Calu3 (cell line): Measurements from ENCODE around the gene ZNF700. TPM values are rescaled to one million over a fixed set of nuclear protein-coding genes. Genes with fewer than 3 reads are reported as not detected.
A peak's percentile ranks its signal among the peaks of the same experiment; 100 is the strongest.

Experiments
- BruUV-seq: library from RNA; stranded (reverse); fragments of 400-500 nt; replicated peaks from 2 replicates; lab custom pipeline; 2021; lab: Mats Ljungman, UMichigan
- CTCF ChIA-PET: fragments of 300-600 bp; sonication (Branson Sonifier 250); formaldehyde crosslinking; loops from one replicate; lab custom pipeline; 2022; ENCODE audit warnings: antibody characterized with exemption; lab: Charles Lee
- DNase-seq: peaks from one replicate; pipeline ENCODE4 v3.0.0; 2022
- H3K27ac Mint-ChIP-seq: one replicate; pipeline ENCODE4 v1.8.0; 2022; ENCODE audit warnings: mixed read lengths; ENCODE audit not compliant: unreplicated experiment
- H3K27me3 Mint-ChIP-seq: one replicate; pipeline ENCODE4 v1.8.0; 2022; ENCODE audit warnings: mixed read lengths; ENCODE audit not compliant: unreplicated experiment
- H3K36me3 Mint-ChIP-seq: one replicate; pipeline ENCODE4 v1.8.0; 2022; ENCODE audit warnings: mild to moderate bottlenecking, moderate library complexity, mixed read lengths; ENCODE audit not compliant: insufficient read depth, unreplicated experiment
- H3K4me1 Mint-ChIP-seq: one replicate; pipeline ENCODE4 v1.8.0; 2022; ENCODE audit warnings: mild to moderate bottlenecking, low read depth, mixed read lengths; ENCODE audit not compliant: unreplicated experiment
- H3K4me3 Mint-ChIP-seq: one replicate; pipeline ENCODE4 v1.8.0; 2022; ENCODE audit warnings: mild to moderate bottlenecking, low read depth, moderate library complexity, mixed read lengths; ENCODE audit not compliant: unreplicated experiment
- H3K9me3 Mint-ChIP-seq: one replicate; pipeline ENCODE4 v1.8.0; 2022; ENCODE audit warnings: low read depth, mixed read lengths; ENCODE audit not compliant: unreplicated experiment
- CTCF ChIP-seq: fragments of 200-600 bp; IDR thresholded peaks from one replicate; pipeline ENCODE4 v1.8.0; 2022; ENCODE audit warnings: antibody characterized with exemption; ENCODE audit not compliant: unreplicated experiment
- intact Hi-C: fragments of 100-400 bp; cut with micrococcal nuclease; formaldehyde crosslinking; loops from one replicate; pipeline ENCODE4 v1.10.0; 2022; ENCODE audit not compliant: unreplicated experiment
- total RNA-seq: library from RNA; stranded (reverse); gene quantifications from 2 replicates; pipeline ENCODE4 v1.2.3, GENCODE V29; 2022

Gene ZNF700
- total RNA-seq, 1 experiment from 2014 or later = 11.4 TPM

GRCh38 chr19:11982526-11982925 lies 57.6 kb downstream of the ZNF700 start:
- no peak overlapping the region for H3K27ac Mint-ChIP-seq
- no peak overlapping the region for H3K4me3 Mint-ChIP-seq
- no peaks in the 10 kb centered on the region for H3K4me1 Mint-ChIP-seq
- CTCF ChIA-PET = no interaction called here
- H3K9me3 Mint-ChIP-seq = no peaks in the 10 kb centered on the region
- DNase-seq = no peak
- no TSS peak for BruUV-seq
- no peaks in the 10 kb centered on the region for H3K27me3 Mint-ChIP-seq
- no peak for TF ChIP-seq CTCF
- peaks cover 5% of the 10 kb centered on the region for H3K36me3 Mint-ChIP-seq
- intact Hi-C loops = no loop called here

DNA sequence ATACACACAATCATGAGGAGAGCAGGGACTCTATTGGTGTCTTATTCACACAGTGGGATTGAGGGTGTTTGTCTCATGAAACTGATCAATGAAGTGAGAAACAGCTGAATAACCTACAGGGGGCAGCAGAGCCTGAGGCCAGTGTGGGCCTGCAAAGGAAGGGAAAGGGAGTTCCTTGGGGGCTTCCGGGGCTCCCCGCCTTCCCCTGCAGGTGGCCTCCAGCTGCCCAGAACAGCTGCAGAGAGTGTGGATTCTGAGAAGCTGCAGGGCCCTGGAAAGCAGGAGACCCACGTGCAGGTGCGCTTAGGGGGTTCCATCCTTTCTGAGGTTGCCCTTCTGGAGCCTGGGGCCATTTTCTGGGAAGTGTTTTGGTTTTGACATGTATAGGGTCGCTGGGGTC lies 60.1 kb downstream of the ZNF700 start:
- BruUV-seq = no TSS peak
- H3K36me3 Mint-ChIP-seq = peaks cover 19% of the 10 kb centered on the region
- H3K9me3 Mint-ChIP-seq = no peaks in the 10 kb centered on the region
- DNase-seq = no peak
- no peak overlapping the region for H3K27ac Mint-ChIP-seq
- CTCF ChIA-PET = no interaction called here
- H3K4me1 Mint-ChIP-seq = no peaks in the 10 kb centered on the region
- no peak overlapping the region for H3K4me3 Mint-ChIP-seq
- no peaks in the 10 kb centered on the region for H3K27me3 Mint-ChIP-seq
- intact Hi-C loops = loop anchor here (5.0 kb wide), 1 partner anchor 157 kb away; the partner anchor contains the start of gene ZNF20
- no peak for TF ChIP-seq CTCF

- DNase-seq = no peak
- Mint-ChIP-seq H3K36me3 (peaks cover 19% of the 10 kb centered on the region), H3K27ac (no peak overlapping the region), H3K9me3 (peaks cover 3% of the 10 kb centered on the region), H3K4me1 (no peaks in the 10 kb centered on the region), H3K27me3 (no peaks in the 10 kb centered on the region), H3K4me3 (peak overlapping the region; percentile 83)
- intact Hi-C loops = loop anchor here (5.0 kb wide), 1 partner anchor 156 kb away; the partner anchor contains the start of gene ZNF20
- no TSS peak for BruUV-seq
- no peak for TF ChIP-seq CTCF
- CTCF ChIA-PET = interaction anchor here (0.7 to 3.2 kb wide), 3 partner anchors 63 to 309 kb away, joined by 4 to 26 read pairs (median 19); partner anchors contain the start of genes ZNF491 and ZNF700
Measured at GRCh38 chr19:11986754-11987153, 61.8 kb downstream of the ZNF700 start.

GRCh38 chr19:11987405-11988281 lies 62.7 kb downstream of the ZNF700 start:
- Mint-ChIP-seq H3K27ac (peak overlapping the region; percentile 54), H3K36me3 (peaks cover 19% of the 10 kb centered on the region), H3K9me3 (peaks cover 3% of the 10 kb centered on the region), H3K4me1 (no peaks in the 10 kb centered on the region), H3K27me3 (no peaks in the 10 kb centered on the region), H3K4me3 (peak overlapping the region; percentile 83)
- DNase-seq = peak; percentile 91
- no peak for TF ChIP-seq CTCF
- CTCF ChIA-PET = interaction anchor here (0.6 to 3.2 kb wide), 8 partner anchors 48 to 734 kb away, joined by 3 to 26 read pairs (median 4); partner anchors contain the start of genes ZNF433, ZNF491 and ZNF700
- intact Hi-C loops = loop anchor here (1.0 to 5.0 kb wide), 5 partner anchors 22 to 189 kb away; partner anchors contain the start of genes ZNF20, ZNF491, ZNF700 and ZNF763
- BruUV-seq = TSS peak; percentile 59
